ENCODE results near the gene AHCY. TPM values are rescaled to one million over a fixed set of nuclear protein-coding genes. Genes with fewer than 3 reads are reported as not detected.

AHCY gene
- total RNA-seq, 1 experiment from 2014 or later, result 350 TPM

DNA sequence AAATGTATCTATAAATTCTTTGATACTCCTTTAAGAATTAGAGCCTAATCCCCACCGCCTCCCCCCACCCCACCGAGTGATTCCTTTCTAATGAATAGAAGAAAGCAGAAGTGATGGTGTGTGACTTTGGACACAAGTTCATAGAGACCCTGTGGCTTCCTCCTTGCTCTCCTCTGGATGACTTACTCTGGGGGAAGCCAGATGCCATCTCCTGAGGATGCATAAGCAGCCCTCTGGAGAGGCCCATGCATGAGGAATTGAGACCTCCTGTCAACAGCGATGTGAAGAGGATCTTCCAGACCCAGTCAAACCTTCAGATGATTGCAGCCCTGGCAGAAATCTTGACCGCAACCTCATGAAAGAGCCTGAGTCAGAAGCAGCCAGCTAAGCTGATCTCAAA is 21.1 kb downstream of the AHCY start:
- peaks cover 55 to 86% of the 10 kb centered on the region in 2 experiments for H3K36me3 ChIP-seq (ENCODE audit: control insufficient read depth in 1 of 2, insufficient read depth in 2 of 2, low read length in 2 of 2)

More for the DNA sequence above, 21.1 kb downstream of the AHCY start:
- ATAC-seq (no peak), DNase-seq (ENCODE audit: low read depth, low spot score) (no peak)
- no peaks in the 10 kb centered on the region for H3K9me2 ChIP-seq (ENCODE audit: insufficient read depth)
- intact Hi-C loops (cut with micrococcal nuclease), result no loop called here
- H3K27me3 ChIP-seq (ENCODE audit: insufficient read depth, low read length), result no peaks in the 10 kb centered on the region
- ChIA-PET RAD21 (ENCODE audit: low non-redundant PET in 1 of 2, low total read pairs in 2 of 2, uncharacterized antibody in 2 of 2, unreplicated experiment in 2 of 2) (no interaction called here), CTCF (no interaction called here), POLR2A (no interaction called here)
- no peaks in the 10 kb centered on the region for H3K79me2 ChIP-seq (ENCODE audit: insufficient read depth, low read length)
- H4K20me1 ChIP-seq (ENCODE audit: insufficient read depth), result no peaks in the 10 kb centered on the region
- no peak overlapping the region for H3K9ac ChIP-seq (ENCODE audit: low read length)
- TF ChIP-seq JUND (IDR thresholded peaks at IDR 0.05) (no peak), FOSL1 (IDR thresholded peaks at IDR 0.05; ENCODE audit: low read depth) (no peak), CEBPB (IDR thresholded peaks at IDR 0.05; ENCODE audit: low read depth) (no peak), EGR1 (IDR thresholded peaks at IDR 0.05; ENCODE audit: low read depth) (no peak), SP1 (IDR thresholded peaks at IDR 0.05; ENCODE audit: low read depth) (no peak), POLR2A (IDR thresholded peaks at IDR 0.05; ENCODE audit: borderline replicate concordance, extremely low read depth, insufficient read depth, insufficient read length) (no peak), RAD21 (IDR thresholded peaks at IDR 0.05; ENCODE audit: low read depth) (no peak), ZNF274 (IDR thresholded peaks at IDR 0.05; ENCODE audit: low read depth, low read length) (no peak), EZH2phosphoT487 (IDR thresholded peaks at IDR 0.05; ENCODE audit: borderline replicate concordance) (no peak), POLR2AphosphoS5 (IDR thresholded peaks at IDR 0.05; ENCODE audit: low read depth, low read length) (no peak), SIN3A (IDR thresholded peaks at IDR 0.05; ENCODE audit: low read depth) (no peak), TCF7L2 (IDR thresholded peaks at IDR 0.05; ENCODE audit: borderline replicate concordance, extremely low read depth, insufficient read depth, insufficient read length) (no peak), CBX3 (IDR thresholded peaks at IDR 0.05; ENCODE audit: low read depth) (no peak)
- TF ChIP-seq, protein P1, sequence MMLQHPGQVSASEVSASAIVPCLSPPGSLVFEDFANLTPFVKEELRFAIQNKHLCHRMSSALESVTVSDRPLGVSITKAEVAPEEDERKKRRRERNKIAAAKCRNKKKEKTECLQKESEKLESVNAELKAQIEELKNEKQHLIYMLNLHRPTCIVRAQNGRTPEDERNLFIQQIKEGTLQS (IDR thresholded peaks at IDR 0.05), result no peak
- TF ChIP-seq, protein P2, sequence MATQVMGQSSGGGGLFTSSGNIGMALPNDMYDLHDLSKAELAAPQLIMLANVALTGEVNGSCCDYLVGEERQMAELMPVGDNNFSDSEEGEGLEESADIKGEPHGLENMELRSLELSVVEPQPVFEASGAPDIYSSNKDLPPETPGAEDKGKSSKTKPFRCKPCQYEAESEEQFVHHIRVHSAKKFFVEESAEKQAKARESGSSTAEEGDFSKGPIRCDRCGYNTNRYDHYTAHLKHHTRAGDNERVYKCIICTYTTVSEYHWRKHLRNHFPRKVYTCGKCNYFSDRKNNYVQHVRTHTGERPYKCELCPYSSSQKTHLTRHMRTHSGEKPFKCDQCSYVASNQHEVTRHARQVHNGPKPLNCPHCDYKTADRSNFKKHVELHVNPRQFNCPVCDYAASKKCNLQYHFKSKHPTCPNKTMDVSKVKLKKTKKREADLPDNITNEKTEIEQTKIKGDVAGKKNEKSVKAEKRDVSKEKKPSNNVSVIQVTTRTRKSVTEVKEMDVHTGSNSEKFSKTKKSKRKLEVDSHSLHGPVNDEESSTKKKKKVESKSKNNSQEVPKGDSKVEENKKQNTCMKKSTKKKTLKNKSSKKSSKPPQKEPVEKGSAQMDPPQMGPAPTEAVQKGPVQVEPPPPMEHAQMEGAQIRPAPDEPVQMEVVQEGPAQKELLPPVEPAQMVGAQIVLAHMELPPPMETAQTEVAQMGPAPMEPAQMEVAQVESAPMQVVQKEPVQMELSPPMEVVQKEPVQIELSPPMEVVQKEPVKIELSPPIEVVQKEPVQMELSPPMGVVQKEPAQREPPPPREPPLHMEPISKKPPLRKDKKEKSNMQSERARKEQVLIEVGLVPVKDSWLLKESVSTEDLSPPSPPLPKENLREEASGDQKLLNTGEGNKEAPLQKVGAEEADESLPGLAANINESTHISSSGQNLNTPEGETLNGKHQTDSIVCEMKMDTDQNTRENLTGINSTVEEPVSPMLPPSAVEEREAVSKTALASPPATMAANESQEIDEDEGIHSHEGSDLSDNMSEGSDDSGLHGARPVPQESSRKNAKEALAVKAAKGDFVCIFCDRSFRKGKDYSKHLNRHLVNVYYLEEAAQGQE (IDR thresholded peaks at IDR 0.05; ENCODE audit: low read depth), result no peak
- TF ChIP-seq, protein P3, sequence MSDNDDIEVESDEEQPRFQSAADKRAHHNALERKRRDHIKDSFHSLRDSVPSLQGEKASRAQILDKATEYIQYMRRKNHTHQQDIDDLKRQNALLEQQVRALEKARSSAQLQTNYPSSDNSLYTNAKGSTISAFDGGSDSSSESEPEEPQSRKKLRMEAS (IDR thresholded peaks at IDR 0.05), result no peak
- TF ChIP-seq, protein P4, sequence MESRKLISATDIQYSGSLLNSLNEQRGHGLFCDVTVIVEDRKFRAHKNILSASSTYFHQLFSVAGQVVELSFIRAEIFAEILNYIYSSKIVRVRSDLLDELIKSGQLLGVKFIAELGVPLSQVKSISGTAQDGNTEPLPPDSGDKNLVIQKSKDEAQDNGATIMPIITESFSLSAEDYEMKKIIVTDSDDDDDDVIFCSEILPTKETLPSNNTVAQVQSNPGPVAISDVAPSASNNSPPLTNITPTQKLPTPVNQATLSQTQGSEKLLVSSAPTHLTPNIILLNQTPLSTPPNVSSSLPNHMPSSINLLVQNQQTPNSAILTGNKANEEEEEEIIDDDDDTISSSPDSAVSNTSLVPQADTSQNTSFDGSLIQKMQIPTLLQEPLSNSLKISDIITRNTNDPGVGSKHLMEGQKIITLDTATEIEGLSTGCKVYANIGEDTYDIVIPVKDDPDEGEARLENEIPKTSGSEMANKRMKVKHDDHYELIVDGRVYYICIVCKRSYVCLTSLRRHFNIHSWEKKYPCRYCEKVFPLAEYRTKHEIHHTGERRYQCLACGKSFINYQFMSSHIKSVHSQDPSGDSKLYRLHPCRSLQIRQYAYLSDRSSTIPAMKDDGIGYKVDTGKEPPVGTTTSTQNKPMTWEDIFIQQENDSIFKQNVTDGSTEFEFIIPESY (IDR thresholded peaks at IDR 0.05; ENCODE audit: extremely low read depth, insufficient replicate concordance, low read length), result no peak
- no peak overlapping the region for H3K27ac ChIP-seq (ENCODE audit: low read depth, low read length)
- H3K9me3 ChIP-seq (ENCODE audit: control insufficient read depth in 1 of 2, insufficient read depth in 1 of 2, low read depth in 1 of 2, low read length in 2 of 2), result no peaks in the 10 kb centered on the region
- H2AFZ ChIP-seq (ENCODE audit: low read depth, low read length, poor library complexity, severe bottlenecking), result no peak overlapping the region
- H3K4me1 ChIP-seq (ENCODE audit: control insufficient read depth in 1 of 2, insufficient read depth in 2 of 2, low read length in 2 of 2), result no peaks in the 10 kb centered on the region
- no TSS peak for BruUV-seq (replicated peaks)
- H3K4me3 ChIP-seq (replicated peaks in 1 of 2; ENCODE audit: low read depth in 1 of 2, low read length in 2 of 2), result no peak overlapping the region
- H3K4me2 ChIP-seq (ENCODE audit: low read length), result no peak overlapping the region

Measured in HCT116 (cell line).